ENCODE results near the gene ORC4. TPM values are rescaled to one million over a fixed set of nuclear protein-coding genes. Genes with fewer than 3 reads are reported as not detected.

ORC4 gene
- total RNA-seq, 1 donor from 2014 or later: 59.1 TPM

DNA sequence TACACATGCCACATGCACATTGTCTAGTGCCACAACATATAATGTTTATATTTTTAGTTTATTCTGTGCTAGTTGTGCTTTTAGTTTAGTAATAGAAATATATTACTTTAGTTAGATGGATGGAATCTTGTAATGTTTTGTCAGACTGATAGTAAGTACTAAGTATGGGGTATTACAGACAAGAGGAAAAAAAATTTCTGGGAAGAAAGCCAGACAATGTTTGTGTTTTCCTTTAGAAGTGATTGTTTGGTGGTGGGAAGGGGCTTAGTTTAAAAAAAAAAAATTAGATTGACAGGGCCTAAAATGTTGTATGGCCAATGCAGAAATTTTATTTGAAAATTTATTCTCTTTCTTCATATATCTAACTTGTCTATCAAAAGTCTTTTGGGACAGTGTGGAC is 137.9 kb downstream of the ORC4 start:
- no peaks in the 10 kb centered on the region for H3K36me3 Mint-ChIP-seq

More for the DNA sequence above, 137.9 kb downstream of the ORC4 start:
- Mint-ChIP-seq H3K27me3 (no peaks in the 10 kb centered on the region), H3K4me3 (no peak overlapping the region), H3K9me3 (no peaks in the 10 kb centered on the region), H3K27ac (no peak overlapping the region), H3K4me1 (ENCODE audit: unreplicated experiment) (peaks cover 14% of the 10 kb centered on the region)
- DNase-seq (ENCODE audit: extremely low spot score, unreplicated experiment): no peak
- TF ChIP-seq CTCF (conservative IDR thresholded peaks at IDR 0.05): no peak

Other genes starting within 250 kb of the ORC4 start
- 24.6 and 31.9 TPM in 2 replicates for gene ACVR2A, start 175.7 kb downstream of the ORC4 start, total RNA-seq (ENCODE audit: low replicate concordance)
- gene MBD5, start 354 bp upstream of the ORC4 start, total RNA-seq (ENCODE audit: low replicate concordance): 38.8 and 54.7 TPM in 2 replicates

Measured in type B pancreatic cell (in vitro differentiated cells).